ENCODE measurements around the gene SLC22A14. TPM values are rescaled to one million over a fixed set of nuclear protein-coding genes. Genes with fewer than 3 reads are reported as not detected.
"Not testable (repeated sequence)": the region's sequence is repeated elsewhere in the genome, so short reads cannot be mapped to it uniquely, and the experiment has no call there.

Gene SLC22A14
- total RNA-seq, 1 donor from 2014 or later = not detected

- Histone ChIP-seq H3K27ac (no peak overlapping the region), H3K4me1 (no peaks in the 10 kb centered on the region), H3K36me3 (peaks cover 0 to 13% of the 10 kb centered on the region in 2 donors), H3K9me3 (no peaks in the 10 kb centered on the region), H3K27me3 (no peaks in the 10 kb centered on the region), H3K4me3 (no peak overlapping the region)
- no peak for TF ChIP-seq CTCF (IDR thresholded peaks at IDR 0.05)
- intact Hi-C loops (cut with DNase I) = no loop called here
- DNase-seq (ENCODE audit: low spot score in 2 of 2) = no peak
Measured at GRCh38 chr3:38276917-38277630, 5.0 kb upstream of the SLC22A14 start.

GRCh38 chr3:38278841-38279240, 3.3 kb upstream of the SLC22A14 start:
- TF ChIP-seq CTCF (IDR thresholded peaks at IDR 0.05) = no peak
- Histone ChIP-seq H3K4me1 (no peaks in the 10 kb centered on the region), H3K27ac (no peak overlapping the region), H3K4me3 (no peak overlapping the region), H3K36me3 (peaks cover 0 to 13% of the 10 kb centered on the region in 2 donors), H3K27me3 (no peaks in the 10 kb centered on the region), H3K9me3 (no peaks in the 10 kb centered on the region)
- intact Hi-C loops (cut with DNase I) = no loop called here
- no peak for DNase-seq (ENCODE audit: low spot score in 2 of 2)

- no peaks in the 10 kb centered on the region for H3K27me3 ChIP-seq
- H3K27ac ChIP-seq = no peak overlapping the region
- H3K36me3 ChIP-seq = no peaks in the 10 kb centered on the region
- TF ChIP-seq CTCF (IDR thresholded peaks at IDR 0.05) = no peak
- intact Hi-C loops (cut with DNase I) = no loop called here
- H3K9me3 ChIP-seq = no peaks in the 10 kb centered on the region
- no peak for DNase-seq (ENCODE audit: low spot score in 2 of 2)
- no peak overlapping the region for H3K4me3 ChIP-seq
- no peaks in the 10 kb centered on the region for H3K4me1 ChIP-seq
Measured at GRCh38 chr3:38283810-38284755, 2.0 kb downstream of the SLC22A14 start.

GRCh38 chr3:38284756-38285150, 2.7 kb downstream of the SLC22A14 start:
- H3K9me3 ChIP-seq = no peaks in the 10 kb centered on the region
- H3K27ac ChIP-seq = no peak overlapping the region
- no peaks in the 10 kb centered on the region for H3K27me3 ChIP-seq
- no peaks in the 10 kb centered on the region for H3K36me3 ChIP-seq
- TF ChIP-seq CTCF (IDR thresholded peaks at IDR 0.05) = no peak
- no peak for DNase-seq (ENCODE audit: low spot score in 2 of 2)
- intact Hi-C loops (cut with DNase I) = no loop called here
- no peaks in the 10 kb centered on the region for H3K4me1 ChIP-seq
- H3K4me3 ChIP-seq = no peak overlapping the region

GRCh38 chr3:38289286-38290217, 7.5 kb downstream of the SLC22A14 start:
- H3K27ac ChIP-seq; H3K4me1 ChIP-seq; H3K27me3 ChIP-seq; H3K4me3 ChIP-seq; H3K36me3 ChIP-seq; DNase-seq (ENCODE audit: low spot score in 2 of 2); intact Hi-C loops (cut with DNase I); H3K9me3 ChIP-seq: not testable (repeated sequence)

- H3K9me3 ChIP-seq; H3K36me3 ChIP-seq; H3K27me3 ChIP-seq; H3K4me3 ChIP-seq; H3K27ac ChIP-seq; H3K4me1 ChIP-seq; intact Hi-C loops (cut with DNase I); DNase-seq (ENCODE audit: low spot score in 2 of 2): not testable (repeated sequence)
Measured at GRCh38 chr3:38297053-38297452, 15.0 kb downstream of the SLC22A14 start.

All from ascending aorta (tissue), 2 donors.